Right ventricle myocardium inferior (tissue), 1 donor: Measurements from ENCODE around the gene SMNDC1. TPM values are rescaled to one million over a fixed set of nuclear protein-coding genes. Genes with fewer than 3 reads are reported as not detected.
"Not testable (repeated sequence)": the region's sequence is repeated elsewhere in the genome, so short reads cannot be mapped to it uniquely, and the experiment has no call there.

Source experiments
- ATAC-seq: fragments of 200-7000 bp; cut with Tn5 transposase; one replicate; pipeline ENCODE4 v1.9.1; 2020; ENCODE audit warnings: mild to moderate bottlenecking, moderate library complexity
- DNase-seq: peaks from one replicate; pipeline ENCODE4 v3.0.0; 2021; ENCODE audit errors: missing footprints
- intact Hi-C: fragments of 100-400 bp; cut with DNase I; formaldehyde crosslinking; loops from one replicate; pipeline ENCODE4 v1.11.0; 2022
- total RNA-seq: library from RNA; stranded (reverse); fragmentation: NEBNext Ultra II Directional; extraction: Animal tissue kit (Norgen Biotek cat#: 25700); gene quantifications from one replicate; pipeline ENCODE4 v1.2.1, GENCODE V29; 2021
- donor health status: DM: no; HTN: yes; CAD: no; lungs with severe emphysema.

Gene SMNDC1
- total RNA-seq, 1 donor from 2014 or later, result 27.6 TPM

DNA sequence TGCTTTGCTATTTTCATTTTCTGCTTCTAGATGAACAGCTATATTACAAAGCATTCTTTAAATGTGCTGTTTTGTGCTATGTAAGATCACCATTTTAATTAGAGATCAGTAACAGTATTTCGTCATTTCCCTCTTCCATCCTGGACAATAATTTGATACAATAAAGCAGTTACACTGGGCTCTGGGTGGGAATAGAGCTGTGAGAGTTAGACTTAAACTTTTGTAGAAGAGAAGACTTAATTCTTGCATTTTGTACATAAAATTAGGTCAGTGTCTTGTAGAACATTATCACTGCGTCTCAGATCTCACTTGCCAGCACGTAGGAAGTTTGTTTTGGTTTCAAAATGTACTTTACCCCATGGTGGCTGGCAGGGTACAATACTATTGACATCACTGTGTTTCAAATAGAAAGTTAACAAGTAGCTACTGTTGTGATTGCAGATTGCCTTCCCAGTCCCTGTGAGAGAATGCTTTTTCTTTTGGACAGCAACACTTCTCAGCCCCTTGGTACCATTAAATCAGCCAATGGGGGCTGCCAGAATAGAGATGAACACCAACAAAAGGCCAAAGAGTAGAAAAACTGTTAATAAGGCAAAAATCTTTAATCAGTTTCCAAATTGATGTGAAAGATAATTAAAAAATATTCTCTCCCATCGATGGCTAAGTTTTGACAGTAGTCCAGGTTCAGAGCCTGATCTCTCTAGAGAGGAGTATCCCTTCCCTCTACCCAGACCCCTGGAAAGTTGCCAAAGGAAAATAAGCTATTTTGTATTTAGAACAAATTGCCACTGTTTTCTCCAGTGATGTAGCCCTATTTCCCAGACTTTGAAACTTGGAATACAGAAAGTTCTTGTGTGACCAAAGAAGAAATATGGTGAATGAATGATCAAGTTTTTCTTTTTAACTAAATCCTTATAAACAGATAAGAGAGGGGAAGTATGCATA lies 35.1 kb downstream of the SMNDC1 start:
- intact Hi-C loops, result loop anchor here (2.0 to 10.0 kb wide), 3 partner anchors 43 to 265 kb away; partner anchors contain the start of gene ADD3
- peak; percentile 80 for ATAC-seq
- no peak for DNase-seq

- intact Hi-C loops, result loop anchor here (2.0 kb wide), 1 partner anchor 60 kb away; no protein-coding TSS in a partner anchor
- DNase-seq, result no peak
- ATAC-seq, result no peak
Observed at GRCh38 chr10:110268971-110269370, 35.7 kb downstream of the SMNDC1 start.

DNA sequence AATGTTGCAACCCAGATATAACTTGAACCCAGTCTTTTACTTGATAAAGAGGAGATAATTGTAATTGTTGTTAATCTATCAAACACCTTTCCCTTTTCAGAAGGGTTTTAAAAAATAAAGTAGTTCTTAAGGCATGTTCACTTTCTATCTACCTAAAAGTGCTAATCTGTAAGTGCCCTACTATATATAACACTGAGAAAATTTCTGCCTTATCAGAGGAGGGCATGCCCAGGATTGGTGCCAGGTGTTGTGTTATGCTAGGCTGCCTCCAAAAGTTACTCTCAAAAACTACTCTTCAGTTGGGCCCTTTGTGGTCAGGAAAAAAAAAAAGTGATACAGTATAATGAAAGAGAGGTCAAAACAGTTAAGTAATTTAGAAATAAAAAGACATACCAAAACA lies 36.3 kb downstream of the SMNDC1 start:
- intact Hi-C loops, result loop anchor here (2.0 kb wide), 1 partner anchor 60 kb away; no protein-coding TSS in a partner anchor
- DNase-seq (peak; percentile 66), ATAC-seq (peak; percentile 67)

- ATAC-seq (no peak), DNase-seq (no peak)
- intact Hi-C loops, result no loop called here
Observed at GRCh38 chr10:110267276-110267675, 37.4 kb downstream of the SMNDC1 start.

GRCh38 chr10:110265573-110266193 lies 39.0 kb downstream of the SMNDC1 start:
- DNase-seq, result no peak
- ATAC-seq, result no peak
- intact Hi-C loops, result no loop called here

DNA sequence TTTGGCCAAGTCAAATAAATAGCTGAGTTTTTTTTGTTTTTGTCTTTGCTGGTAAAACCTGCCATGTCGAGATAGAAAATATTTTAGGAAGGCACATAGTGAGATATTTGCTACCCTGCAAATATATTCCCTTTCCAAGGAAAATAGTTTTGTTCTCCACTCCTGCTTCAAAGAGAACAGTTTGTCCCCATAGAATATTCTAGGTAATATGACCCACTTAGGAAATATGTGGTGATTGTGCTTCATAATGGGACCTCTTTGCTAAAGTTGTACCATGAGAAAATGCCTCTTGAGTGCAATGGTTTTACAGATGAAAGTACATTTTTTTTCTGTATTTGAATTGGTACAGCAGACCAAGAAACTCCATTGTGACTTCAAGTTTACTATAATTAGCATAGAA lies 41.6 kb downstream of the SMNDC1 start:
- DNase-seq (no peak), ATAC-seq (no peak)
- intact Hi-C loops, result no loop called here

- no peak for DNase-seq
- peak; percentile 69 for ATAC-seq
- intact Hi-C loops, result no loop called here
Observed at GRCh38 chr10:110260746-110261477, 43.8 kb downstream of the SMNDC1 start.

GRCh38 chr10:110259317-110259716 lies 45.4 kb downstream of the SMNDC1 start:
- DNase-seq (no peak), ATAC-seq (no peak)
- intact Hi-C loops, result no loop called here

GRCh38 chr10:110258542-110258941 lies 46.2 kb downstream of the SMNDC1 start:
- intact Hi-C loops, result no loop called here
- ATAC-seq (no peak), DNase-seq (no peak)

- no peak for ATAC-seq
- intact Hi-C loops, result no loop called here
- no peak for DNase-seq
Observed at GRCh38 chr10:110254467-110254866, 50.3 kb downstream of the SMNDC1 start.

DNA sequence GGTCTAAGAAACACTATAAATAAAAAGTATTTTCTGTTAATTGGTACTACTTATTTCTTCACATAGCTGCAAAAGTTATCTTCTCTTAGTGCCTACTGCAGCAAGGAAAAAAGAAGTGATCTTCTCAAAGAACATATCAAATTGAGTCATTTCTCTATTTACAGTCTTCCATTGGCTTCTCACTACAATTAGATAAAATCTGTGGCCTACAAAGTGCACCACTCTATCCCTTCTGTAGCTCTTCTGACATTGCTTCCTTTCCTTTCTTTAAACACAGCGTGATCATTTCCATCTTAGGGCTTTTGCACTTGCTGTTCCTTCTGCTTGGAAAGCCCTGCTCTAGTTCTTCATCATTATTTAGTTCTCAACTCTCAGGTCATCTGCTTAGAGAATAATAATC lies 52.6 kb downstream of the SMNDC1 start:
- ATAC-seq, result no peak
- no peak for DNase-seq
- intact Hi-C loops, result no loop called here

GRCh38 chr10:110251392-110251791 lies 53.3 kb downstream of the SMNDC1 start:
- DNase-seq, ATAC-seq, intact Hi-C loops: not testable (repeated sequence)

DNA sequence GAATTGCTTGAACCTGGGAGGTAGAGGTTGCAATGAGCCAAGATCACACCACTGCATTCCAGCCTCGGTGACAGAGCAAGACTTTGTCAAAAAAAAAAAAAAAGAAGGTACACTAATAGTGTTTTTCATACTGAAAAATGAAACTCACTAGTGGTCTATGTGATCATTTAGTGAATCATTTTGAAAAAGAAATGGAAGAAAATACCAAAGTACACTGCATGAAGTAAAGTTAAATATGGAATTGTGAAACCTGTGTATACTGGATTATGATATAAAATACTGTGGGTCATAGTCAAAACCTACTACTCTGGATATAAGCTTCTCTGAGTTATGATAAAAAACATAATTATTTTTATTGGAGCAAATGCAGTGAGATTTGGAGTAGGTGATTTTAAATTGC lies 55.2 kb downstream of the SMNDC1 start:
- intact Hi-C loops, DNase-seq, ATAC-seq: not testable (repeated sequence)

DNA sequence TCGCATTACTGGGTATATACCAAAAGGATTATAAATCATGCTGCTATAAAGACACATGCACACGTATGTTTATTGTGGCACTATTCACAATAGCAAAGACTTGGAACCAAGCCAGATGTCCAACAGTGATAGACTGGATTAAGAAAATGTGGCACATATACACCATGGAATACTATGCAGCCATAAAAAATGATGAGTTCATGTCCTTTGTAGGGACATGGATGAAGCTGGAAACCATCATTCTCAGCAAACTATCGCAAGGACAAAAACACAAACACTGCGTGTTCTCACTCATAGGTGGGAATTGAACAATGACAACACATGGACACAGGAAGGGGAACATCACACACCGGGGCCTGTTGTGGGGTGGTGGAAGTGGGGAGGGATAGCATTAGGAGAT lies 56.9 kb downstream of the SMNDC1 start:
- DNase-seq, intact Hi-C loops, ATAC-seq: not testable (repeated sequence)

DNA sequence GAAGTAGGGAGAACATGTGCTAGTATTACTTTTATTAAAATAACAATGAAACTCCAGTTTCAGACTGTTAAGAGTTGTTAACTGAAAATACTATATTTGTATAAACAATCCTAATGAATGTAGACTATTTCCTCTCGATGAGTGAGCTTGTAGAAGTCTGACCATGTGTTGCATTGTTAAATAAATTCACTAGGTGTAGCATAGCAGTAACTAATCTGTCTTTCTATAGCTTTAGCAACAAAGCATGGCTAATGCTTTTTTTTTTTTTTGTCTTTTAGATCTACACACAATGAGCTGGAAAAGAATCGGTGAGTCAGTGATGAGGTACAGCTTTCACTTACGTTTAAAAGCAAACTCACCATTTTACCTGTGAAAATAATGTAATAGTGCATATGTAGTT lies 60.2 kb downstream of the SMNDC1 start:
- DNase-seq, result no peak
- intact Hi-C loops, result no loop called here
- ATAC-seq, result no peak

GRCh38 chr10:110242511-110242910 lies 62.2 kb downstream of the SMNDC1 start:
- intact Hi-C loops, result no loop called here
- DNase-seq (no peak), ATAC-seq (no peak)

DNA sequence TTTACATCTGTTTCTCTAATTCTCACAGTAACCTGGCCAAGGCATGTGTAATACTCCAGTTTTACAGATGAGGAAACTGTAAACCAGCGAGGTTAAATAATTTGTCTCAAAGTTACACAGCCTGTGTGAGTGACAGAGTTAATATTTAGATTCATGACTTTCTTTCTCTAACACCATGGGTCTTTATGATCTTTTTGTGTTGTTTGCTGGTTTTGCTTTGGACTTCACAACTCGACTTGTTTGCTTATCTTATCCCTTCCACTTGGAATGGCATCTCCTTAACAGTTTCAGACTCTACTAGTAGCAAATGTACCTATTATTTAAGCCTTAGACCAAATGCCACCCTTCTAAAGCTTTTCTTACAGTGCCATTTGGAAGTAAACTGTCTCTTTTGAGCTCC lies 62.9 kb downstream of the SMNDC1 start:
- no peak for ATAC-seq
- intact Hi-C loops, result no loop called here
- DNase-seq, result no peak

DNA sequence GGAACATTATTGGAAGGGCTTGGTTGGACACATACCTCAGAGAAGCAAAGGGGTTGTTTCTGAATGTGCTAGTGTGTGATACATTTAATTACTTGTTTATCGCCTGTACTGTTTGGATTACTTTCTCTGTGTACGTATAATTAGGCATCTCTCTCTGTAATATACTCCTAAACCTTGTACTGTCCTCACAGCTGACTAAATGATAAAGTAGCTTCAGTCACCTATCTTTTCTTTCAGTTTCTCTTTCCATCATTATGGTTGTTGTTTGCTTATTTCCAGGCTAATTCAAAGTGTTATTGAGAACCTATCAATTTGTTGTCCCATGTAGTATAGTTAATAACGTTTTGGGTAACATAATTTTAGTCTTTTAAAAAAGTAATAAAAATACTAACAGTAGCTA lies 63.3 kb downstream of the SMNDC1 start:
- intact Hi-C loops, result no loop called here

More for the DNA sequence above, 63.3 kb downstream of the SMNDC1 start:
- DNase-seq (no peak), ATAC-seq (no peak)
